GM10266 (cell line): ENCODE results near the gene SREK1IP1.

ENCODE experiments used
- DNase-seq: peaks from one replicate; pipeline ENCODE4 v3.0.0; 2012; ENCODE audit errors: extremely low spot score
- TF ChIP-seq, protein P1 (sequence below): IDR thresholded peaks from 2 replicates; pipeline ENCODE4 v1.5.1; 2012; ENCODE audit warnings: mild to moderate bottlenecking, low read depth; ENCODE audit not compliant: control insufficient read depth, insufficient read depth; ENCODE audit errors: missing control alignments

Gene SREK1IP1

DNA sequence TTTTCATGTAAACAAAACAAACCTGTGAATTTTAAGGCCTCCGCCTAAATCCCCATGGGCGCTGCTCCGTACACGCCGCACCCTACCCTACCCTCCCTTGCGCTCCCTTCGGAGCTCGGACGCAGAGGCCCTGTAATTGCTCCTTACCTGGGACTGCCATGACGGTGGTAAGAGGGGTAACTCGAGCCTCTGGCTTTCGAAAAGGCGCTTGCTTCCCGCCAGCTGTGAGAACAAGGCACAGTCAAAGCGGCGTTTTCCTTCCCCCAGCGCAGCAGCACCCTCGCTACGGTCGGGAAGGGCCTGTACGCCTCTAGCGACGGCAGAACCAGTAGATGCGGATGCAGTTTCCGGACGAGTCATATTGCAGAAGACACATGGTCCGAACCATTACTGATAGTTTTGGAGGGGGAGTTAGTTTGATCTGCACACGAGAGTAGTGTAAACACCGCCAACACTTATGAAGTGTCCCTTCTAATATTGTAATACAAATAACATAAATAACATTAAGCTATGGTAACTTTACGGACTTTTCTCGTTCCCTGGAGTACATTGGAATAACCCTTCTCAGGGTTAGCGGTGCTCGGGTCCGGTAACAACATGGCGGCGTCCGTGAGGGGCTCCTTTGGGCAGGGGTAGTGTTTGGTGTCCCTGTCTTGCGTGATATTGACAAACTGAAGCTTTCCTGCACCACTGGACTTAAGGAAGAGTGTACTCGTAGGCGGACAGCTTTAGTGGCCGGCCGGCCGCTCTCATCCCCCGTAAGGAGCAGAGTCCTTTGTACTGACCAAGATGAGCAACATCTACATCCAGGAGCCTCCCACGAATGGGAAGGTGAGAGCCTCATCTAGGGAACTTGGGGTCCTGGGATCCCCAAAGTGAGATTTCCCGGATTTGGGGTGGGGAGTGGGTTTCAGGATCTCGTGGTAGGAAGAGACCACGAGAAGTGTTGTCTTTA lies at the start of gene SREK1IP1, which contains the start of gene CWC27:
SREK1IP1 (minus strand) TSS at position 334 of the 955 bp plus-strand sequence; CDS start at position 160, 174 bp downstream.
CWC27 (plus strand) TSS at position 573 of the 955 bp plus-strand sequence; CDS start at position 790, 217 bp downstream.
- peak; percentile 68 for DNase-seq
- TF ChIP-seq, protein P1, sequence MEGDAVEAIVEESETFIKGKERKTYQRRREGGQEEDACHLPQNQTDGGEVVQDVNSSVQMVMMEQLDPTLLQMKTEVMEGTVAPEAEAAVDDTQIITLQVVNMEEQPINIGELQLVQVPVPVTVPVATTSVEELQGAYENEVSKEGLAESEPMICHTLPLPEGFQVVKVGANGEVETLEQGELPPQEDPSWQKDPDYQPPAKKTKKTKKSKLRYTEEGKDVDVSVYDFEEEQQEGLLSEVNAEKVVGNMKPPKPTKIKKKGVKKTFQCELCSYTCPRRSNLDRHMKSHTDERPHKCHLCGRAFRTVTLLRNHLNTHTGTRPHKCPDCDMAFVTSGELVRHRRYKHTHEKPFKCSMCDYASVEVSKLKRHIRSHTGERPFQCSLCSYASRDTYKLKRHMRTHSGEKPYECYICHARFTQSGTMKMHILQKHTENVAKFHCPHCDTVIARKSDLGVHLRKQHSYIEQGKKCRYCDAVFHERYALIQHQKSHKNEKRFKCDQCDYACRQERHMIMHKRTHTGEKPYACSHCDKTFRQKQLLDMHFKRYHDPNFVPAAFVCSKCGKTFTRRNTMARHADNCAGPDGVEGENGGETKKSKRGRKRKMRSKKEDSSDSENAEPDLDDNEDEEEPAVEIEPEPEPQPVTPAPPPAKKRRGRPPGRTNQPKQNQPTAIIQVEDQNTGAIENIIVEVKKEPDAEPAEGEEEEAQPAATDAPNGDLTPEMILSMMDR, result no peak

DNA sequence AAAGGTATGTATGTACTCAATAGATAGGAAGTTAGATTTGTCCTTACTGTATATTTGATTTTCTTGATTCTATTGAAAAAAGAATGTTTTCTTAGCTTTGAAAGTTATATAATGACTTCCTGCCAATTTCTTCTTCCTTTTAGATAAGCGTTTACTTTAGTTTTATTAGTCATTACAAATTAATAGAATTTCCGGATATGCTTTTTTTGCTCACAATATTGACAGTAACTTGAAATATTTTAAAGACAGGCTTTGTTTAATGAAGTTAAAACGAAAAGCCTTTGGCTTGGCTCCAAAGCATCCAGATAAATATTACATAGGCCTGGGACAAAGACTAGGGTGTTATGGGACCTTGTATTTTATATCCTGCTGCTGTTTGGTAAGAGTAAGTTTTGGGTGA lies 49.8 kb upstream of the SREK1IP1 start:
- TF ChIP-seq, protein P1, result no peak
- DNase-seq, result no peak

DNA sequence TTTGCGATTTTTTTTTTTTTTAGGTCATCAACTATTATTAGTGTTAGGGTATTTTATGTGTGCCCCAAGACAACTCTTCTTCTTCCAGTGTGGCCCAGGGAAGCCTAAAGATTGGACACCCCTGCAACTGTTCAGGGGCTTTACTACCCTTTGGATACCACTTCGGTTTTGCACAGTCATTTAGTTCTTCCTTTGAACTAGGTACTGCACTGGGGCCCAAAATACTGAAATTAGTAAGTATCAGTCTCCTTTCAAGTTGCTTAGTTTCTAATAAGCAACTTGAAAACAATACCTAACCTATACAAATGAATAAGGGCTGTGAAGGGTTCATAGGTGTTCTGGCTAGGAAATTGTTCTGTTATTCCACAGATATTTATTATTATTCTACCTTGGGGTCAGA lies 45.6 kb upstream of the SREK1IP1 start:
- TF ChIP-seq, protein P1, result no peak
- DNase-seq, result peak; percentile 30

DNA sequence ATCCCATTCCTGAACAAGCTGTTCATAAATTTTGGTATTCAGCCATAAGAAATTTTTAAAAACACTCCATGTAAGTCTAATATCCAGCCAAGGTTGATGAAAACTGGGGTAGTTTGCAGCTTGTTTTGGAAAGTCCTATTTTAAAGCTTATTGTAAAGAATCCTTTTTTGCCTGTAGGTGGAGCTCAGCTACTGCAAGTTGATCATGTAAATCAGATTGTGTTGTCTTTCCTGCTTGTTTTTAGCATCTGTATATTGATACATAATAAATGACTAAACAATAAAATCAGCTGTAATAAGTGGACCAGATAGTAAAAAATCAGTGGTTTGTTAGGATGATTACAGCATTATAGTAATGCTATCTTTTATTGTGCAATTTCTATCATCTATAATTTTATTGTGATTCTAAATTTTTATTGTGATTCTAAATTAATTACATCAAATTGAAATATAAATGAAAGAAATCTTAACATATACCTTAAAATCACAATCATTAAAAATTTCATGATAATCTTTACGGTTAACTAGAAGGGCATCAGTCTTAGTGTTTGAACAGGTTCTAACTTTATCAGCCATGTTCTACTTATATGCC lies 42.7 kb upstream of the SREK1IP1 start:
- TF ChIP-seq, protein P1, result peak; percentile 61

DNA sequence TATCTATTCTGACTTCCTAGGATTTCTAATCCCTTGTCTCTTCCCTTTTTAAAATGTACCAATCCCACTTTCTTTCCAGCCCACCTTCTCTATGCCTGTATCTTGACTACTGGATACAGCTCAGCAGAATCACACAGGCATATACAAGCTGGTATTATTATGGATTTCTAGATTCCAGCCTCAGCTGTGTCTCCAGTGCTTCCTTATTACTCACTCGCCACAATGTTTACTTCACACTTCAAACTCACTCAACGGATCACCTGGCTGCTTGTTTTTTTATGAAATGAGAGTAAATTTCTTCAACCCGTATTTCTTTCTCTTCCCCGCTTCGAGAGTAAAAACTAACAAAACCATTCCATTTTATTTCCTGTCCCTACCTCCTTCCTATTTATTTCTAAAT lies 39.0 kb upstream of the SREK1IP1 start:
- DNase-seq, result no peak

More for the DNA sequence above, 42.7 kb upstream of the SREK1IP1 start:
- DNase-seq, result peak; percentile 11

DNA sequence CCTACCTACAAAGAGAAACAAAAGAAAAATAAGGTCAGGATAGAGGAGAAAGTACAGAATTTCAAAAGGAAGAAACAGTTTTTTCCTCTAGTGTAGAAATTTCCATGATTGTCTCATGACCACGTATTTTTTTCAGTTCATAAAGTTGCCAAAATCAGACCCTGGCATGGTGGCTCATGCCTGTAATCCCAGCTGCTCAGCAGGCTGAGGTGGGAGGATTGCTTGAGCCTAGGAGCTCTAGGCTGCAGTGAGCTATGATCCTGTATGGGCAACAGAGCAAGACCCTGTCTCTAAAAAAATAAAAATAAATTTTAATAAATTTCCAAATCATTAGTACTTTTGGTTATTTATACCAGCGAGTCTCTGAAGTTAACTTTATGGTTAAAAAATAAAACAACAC lies 38.0 kb upstream of the SREK1IP1 start:
- no peak for DNase-seq
- TF ChIP-seq, protein P1, result no peak

More for the DNA sequence above, 39.0 kb upstream of the SREK1IP1 start:
- TF ChIP-seq, protein P1, result no peak
